Adipose tissue (tissue), 3 donors: ENCODE results near the gene FSTL3. TPM values are rescaled to one million over a fixed set of nuclear protein-coding genes. Genes with fewer than 3 reads are reported as not detected.

Experiments
- H3K27ac ChIP-seq: one replicate; pipeline ENCODE4 v1.5.1; 2013; ENCODE audit warnings: low read depth, low read length
- WGBS, 3 donors: extraction: QIAGEN DNeasy Blood & Tissue Kit; methylation state at CpG; one replicate each; pipeline ENCODE4 v1.1.7; 2013; 5-methylcytosine and 5-hydroxymethylcytosine counted together
- polyA plus RNA-seq, 3 donors: library from polyadenylated mRNA; stranded (reverse); fragments of 200-250 nt; gene quantifications; one replicate each; pipeline ENCODE4 v1.2.3, GENCODE V29; 2013
- donor health status: healthy with polysubstance abuse.
- donor health status: Bipolar disorder and iron deficiency.
- donor health status: healthy.

The FSTL3 gene
- polyA plus RNA-seq, 3 donors = 24.5 to 153 (median 48.5) TPM

DNA sequence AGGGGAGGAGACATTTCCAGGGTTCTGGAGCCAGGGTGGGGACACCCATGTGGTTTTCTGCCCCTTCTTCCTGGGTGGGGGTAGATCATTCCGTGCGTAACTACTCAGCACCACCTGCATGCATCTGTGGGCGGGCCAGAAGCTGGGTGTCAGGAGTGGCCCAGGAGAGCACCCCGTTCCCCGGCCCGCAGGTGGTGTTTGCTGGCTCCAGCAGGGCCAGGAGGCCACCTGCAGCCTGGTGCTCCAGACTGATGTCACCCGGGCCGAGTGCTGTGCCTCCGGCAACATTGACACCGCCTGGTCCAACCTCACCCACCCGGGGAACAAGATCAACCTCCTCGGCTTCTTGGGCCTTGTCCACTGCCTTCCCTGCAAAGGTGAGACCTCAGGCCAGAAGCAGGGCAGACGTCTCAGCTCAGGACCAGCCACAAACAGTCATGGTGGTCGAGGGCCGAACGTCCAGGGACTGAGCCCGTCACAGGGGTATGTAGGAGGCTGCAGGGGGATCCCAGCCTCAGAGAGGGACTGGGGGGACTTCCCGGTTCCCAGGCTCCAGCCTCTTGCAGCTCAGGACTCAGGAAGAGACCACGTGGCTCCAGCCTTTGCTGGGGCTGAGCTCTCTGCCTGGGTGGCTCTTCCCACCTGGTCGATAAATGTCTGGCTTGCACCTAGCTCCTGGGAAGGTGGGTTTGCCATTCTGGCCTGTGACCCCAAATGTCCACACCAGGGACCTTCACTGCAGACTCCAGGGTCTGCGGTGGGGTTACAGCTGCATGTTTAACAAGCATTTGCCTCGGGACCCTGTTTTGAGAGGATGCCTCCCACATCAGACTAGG lies 1.6 kb downstream of the FSTL3 start:
- no peak overlapping the region for H3K27ac ChIP-seq
- 48 to 60% (median 51%) methylated on average over 21 to 22 of the region's 22 CpGs for WGBS, 3 donors

DNA sequence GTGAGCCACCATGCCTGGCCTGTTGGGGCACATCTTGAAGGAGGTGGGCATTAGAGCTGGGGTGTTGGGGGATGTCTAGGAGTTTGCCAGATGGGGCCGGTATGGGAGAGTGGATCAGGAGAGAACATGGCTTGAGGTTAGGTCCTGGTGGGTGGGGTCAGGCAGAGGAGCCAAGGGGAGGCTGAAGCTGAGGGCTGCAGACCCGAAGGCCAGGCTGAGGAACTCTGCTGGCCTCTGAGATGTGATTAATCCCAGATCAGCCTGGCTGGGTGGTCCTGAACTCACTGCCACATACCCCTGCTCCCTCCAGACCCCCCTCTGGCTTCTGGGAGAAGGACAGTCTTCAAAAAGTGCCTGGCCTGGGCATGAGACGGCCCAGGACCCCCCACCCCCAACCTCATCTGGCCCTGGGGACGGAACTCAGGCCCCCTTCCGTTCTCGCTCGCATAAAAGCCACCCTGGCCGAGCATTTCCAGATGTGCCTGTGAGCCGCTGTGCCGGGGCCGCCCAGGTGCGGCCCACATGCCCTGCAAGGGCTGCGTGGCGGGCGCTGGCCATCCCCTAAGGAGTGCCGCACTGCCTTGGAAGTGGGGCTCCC lies 2.7 kb downstream of the FSTL3 start:
- 88 to 96% (median 94%) methylated on average over 16 of the region's 16 CpGs for WGBS, 3 donors
- H3K27ac ChIP-seq = peak overlapping the region; percentile 46

- H3K27ac ChIP-seq = peak overlapping the region; percentile 46
- WGBS, 3 donors = 5 to 9% (median 7%) methylated on average over 43 to 66 of the region's 69 CpGs
Measured at GRCh38 chr19:679418-680286, 3.5 kb downstream of the FSTL3 start.

DNA sequence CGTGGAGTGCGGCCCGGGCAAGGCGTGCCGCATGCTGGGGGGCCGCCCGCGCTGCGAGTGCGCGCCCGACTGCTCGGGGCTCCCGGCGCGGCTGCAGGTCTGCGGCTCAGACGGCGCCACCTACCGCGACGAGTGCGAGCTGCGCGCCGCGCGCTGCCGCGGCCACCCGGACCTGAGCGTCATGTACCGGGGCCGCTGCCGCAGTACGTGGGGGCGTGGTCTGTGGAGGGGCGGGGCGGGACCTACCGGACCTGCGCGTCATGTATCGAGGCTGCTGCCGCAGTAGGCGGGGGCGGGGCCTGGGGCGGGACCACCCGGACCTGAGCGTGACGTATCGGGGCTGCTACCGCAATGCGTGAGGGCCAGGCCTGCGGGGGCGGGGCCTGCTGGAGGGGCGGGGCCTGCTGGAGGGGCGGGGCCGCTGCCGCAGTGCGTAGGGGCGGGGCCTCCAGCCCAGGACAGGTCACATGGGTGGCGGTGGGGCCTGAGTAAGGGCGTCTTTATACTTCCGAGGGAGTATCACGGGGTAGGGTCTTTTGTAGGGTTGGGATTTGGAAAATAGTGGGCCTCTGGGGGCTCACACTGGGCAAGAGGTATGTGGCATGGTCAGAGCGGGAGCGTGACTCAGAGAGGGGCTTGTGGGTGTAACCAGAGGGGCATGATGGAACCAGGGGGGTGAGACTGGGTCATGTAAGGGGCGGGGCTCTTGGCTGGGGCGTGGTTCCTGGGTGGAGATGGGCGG lies 4.3 kb downstream of the FSTL3 start:
- 1% methylated on average over 41 to 70 of the region's 70 CpGs for WGBS, 3 donors
- H3K27ac ChIP-seq = no peak overlapping the region

- H3K27ac ChIP-seq = no peak overlapping the region
- WGBS, 3 donors = 49 to 76% (median 57%) methylated on average over 51 to 54 of the region's 54 CpGs
Measured at GRCh38 chr19:681029-682019, 5.1 kb downstream of the FSTL3 start.

DNA sequence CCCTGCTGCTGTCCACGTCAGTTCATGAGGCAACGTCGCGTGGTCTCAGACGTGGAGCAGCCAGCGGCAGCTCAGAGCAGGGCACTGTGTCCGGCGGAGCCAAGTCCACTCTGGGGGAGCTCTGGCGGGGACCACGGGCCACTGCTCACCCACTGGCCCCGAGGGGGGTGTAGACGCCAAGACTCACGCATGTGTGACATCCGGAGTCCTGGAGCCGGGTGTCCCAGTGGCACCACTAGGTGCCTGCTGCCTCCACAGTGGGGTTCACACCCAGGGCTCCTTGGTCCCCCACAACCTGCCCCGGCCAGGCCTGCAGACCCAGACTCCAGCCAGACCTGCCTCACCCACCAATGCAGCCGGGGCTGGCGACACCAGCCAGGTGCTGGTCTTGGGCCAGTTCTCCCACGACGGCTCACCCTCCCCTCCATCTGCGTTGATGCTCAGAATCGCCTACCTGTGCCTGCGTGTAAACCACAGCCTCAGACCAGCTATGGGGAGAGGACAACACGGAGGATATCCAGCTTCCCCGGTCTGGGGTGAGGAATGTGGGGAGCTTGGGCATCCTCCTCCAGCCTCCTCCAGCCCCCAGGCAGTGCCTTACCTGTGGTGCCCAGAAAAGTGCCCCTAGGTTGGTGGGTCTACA lies 6.6 kb downstream of the FSTL3 start:
- WGBS, 3 donors = 71 to 78% (median 73%) methylated on average over 25 of the region's 25 CpGs
- H3K27ac ChIP-seq = no peak overlapping the region

GRCh38 chr19:685454-685931 lies 9.3 kb downstream of the FSTL3 start:
- WGBS, 3 donors = 75 to 81% (median 80%) methylated on average over 29 to 31 of the region's 31 CpGs
- H3K27ac ChIP-seq = no peak overlapping the region

GRCh38 chr19:686589-687297 lies 10.6 kb downstream of the FSTL3 start:
- 70 to 79% (median 72%) methylated on average over 17 of the region's 17 CpGs for WGBS, 3 donors
- H3K27ac ChIP-seq = no peak overlapping the region

DNA sequence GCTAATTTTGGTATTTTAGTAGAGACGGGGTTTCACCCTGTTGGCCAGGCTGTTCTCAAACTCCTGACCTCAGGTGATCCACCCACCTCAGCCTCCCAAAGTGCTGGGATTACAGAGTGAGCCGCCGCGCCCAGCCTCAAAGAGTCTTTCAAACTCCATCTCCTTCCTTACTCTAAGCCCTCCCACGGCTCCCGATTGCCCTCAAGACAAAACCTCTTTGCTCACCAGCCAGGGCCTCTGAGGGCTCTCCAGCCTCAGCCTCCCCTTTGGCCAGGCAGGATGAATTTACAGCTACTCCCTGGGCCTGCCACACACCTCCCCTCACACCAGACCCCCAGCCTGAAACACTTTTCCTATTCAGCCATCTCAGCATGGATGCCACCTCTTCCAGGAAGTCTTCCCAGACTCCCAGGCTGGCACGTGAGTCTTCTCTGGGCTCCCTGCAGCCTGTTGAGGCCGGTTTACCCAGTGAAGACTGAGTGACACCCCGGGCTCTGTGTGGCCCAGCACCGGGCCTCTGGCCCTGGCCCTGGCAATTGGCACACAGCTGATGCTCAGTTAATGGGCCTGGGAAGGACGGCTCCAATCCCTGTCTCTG lies 11.5 kb downstream of the FSTL3 start:
- no peak overlapping the region for H3K27ac ChIP-seq
- WGBS, 3 donors = 83 to 91% (median 87%) methylated on average over 11 of the region's 11 CpGs

GRCh38 chr19:688214-688613 lies 12.0 kb downstream of the FSTL3 start:
- 50 to 62% (median 59%) methylated on average over 15 of the region's 15 CpGs for WGBS, 3 donors
- H3K27ac ChIP-seq = no peak overlapping the region

GRCh38 chr19:688992-689391 lies 12.8 kb downstream of the FSTL3 start:
- no peak overlapping the region for H3K27ac ChIP-seq
- 70 to 84% (median 82%) methylated on average over 12 to 17 of the region's 17 CpGs for WGBS, 3 donors

- WGBS, 3 donors = 60 to 75% (median 65%) methylated on average over 17 to 18 of the region's 18 CpGs
Measured at GRCh38 chr19:690203-690602, 14.0 kb downstream of the FSTL3 start.

DNA sequence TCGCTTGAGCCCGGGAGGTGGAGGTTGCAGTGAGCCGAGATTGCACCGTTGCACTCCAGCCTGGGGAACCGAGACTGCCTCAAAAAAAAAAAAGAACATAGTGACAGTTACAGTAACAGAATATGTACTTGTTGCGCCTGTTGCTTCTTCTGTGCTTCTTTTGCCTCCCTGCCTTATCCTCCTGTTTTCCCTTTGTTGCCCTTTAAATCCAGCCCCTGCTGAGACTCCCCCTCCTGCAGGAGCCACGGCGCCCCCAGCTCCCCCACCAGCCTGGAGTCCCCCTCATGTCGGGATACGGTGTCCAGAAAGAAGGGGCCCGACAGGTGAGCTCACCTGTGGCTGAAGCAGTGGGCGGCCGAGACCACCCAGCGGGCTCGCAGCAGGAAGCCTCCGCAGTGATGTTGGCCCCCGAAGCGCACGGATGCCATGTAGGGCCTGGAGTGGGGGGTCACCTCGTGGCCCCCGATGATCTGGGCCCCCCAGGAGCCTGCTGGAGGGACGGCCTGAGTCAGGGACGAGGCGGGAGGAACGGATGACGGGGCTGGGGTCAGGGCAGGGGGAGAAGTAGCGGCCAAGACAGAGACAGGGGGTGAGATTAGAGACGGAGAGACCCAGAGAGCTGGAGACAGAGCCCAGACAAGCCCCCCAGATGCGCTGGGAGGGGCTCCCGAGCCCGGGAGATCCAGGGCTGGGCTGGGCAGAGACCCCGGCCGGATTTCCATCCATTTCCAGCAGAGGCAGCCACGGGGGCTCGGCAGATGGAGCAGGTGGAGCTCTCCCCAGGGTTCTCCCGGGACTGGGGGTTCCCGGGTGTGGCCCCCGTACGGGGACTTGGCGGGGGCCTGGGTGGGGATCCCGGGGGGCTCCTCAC lies 18.5 kb downstream of the FSTL3 start:
- no peak overlapping the region for H3K27ac ChIP-seq
- WGBS, 3 donors = 27 to 32% (median 27%) methylated on average over 40 to 41 of the region's 41 CpGs

More at GRCh38 chr19:690203-690602, 14.0 kb downstream of the FSTL3 start:
- H3K27ac ChIP-seq = no peak overlapping the region

DNA sequence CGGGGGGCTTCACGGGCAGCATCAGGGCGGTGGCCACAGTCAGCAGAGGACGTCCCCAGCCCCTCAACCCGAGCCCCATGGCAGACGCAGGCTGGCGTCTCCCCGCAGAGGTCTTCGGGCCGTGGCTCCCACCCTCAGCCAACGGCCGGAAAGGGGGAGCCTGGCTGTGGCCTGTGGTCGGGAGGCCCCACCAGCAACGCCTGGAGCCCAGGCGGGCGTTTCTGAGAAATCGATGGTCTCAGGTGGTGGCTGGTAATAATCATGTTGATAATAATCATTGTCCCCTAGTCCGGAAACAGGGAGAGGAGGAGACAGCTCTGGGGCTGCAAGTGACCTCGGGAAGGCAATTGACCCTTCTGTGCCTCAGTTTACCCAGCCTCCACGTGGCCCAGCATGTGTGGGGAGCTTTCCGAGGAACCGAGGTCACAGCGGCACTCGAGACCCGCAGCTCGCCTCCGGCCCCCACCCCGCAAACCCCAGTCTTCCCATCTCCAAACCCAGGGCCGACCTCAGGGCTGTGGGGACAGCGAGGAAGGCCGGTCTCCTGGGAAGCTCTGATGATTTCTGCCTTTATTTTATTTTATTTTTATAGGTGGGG lies 19.3 kb downstream of the FSTL3 start, which contains the start of gene PRSS57:
PRSS57 (minus strand) TSS at position 101 of the 598 bp plus-strand sequence; CDS start at position 79, 22 bp downstream.
- WGBS, 3 donors = 30 to 68% (median 51%) methylated on average over 26 to 31 of the region's 31 CpGs
- H3K27ac ChIP-seq = no peak within 1 kb of the TSS
